Natural killer cell (primary cell): ENCODE results near the gene TDRD9. TPM values are rescaled to one million over a fixed set of nuclear protein-coding genes. Genes with fewer than 3 reads are reported as not detected.
A peak's percentile ranks its signal among the peaks of the same experiment; 100 is the strongest.
"Not testable (repeated sequence)": the region's sequence is repeated elsewhere in the genome, so short reads cannot be mapped to it uniquely, and the experiment has no call there.

Experiments used
- ATAC-seq, 3 donors: fragments of 150-1000 bp in 2 of 3; fragments of 200-7000 bp in 1 of 3; cut with Tn5 transposase; 1 replicate in 1 of 3; 2 replicates in 2 of 3; pipeline ENCODE4 v1.10.0; 2021; ENCODE audit warnings: mild to moderate bottlenecking in 2 of 3, moderate library complexity in 2 of 3
- DNase-seq, 2 donors: peaks; one replicate each; pipeline versions ENCODE4 v3.0.0 to v3.0.0-alpha.2; 2013 to 2021; ENCODE audit warnings: mixed read lengths in 1 of 2
- H3K27ac ChIP-seq: one replicate; pipeline ENCODE4 v1.5.1; 2013; ENCODE audit warnings: mild to moderate bottlenecking, low read length
- H3K27me3 ChIP-seq: one replicate; pipeline ENCODE4 v1.6.1; 2013; ENCODE audit warnings: low read length; ENCODE audit not compliant: control insufficient read depth, insufficient read depth
- H3K36me3 ChIP-seq: one replicate; pipeline ENCODE4 v1.6.1; 2013; ENCODE audit warnings: low read length; ENCODE audit not compliant: control insufficient read depth, insufficient read depth
- H3K4me1 ChIP-seq: one replicate; pipeline ENCODE4 v1.6.1; 2013; ENCODE audit warnings: low read length; ENCODE audit not compliant: control insufficient read depth, insufficient read depth
- H3K4me3 ChIP-seq: one replicate; pipeline ENCODE4 v1.5.1; 2013; ENCODE audit warnings: low read length
- H3K9me3 ChIP-seq: one replicate; pipeline ENCODE4 v1.6.1; 2013; ENCODE audit warnings: low read length; ENCODE audit not compliant: control insufficient read depth, insufficient read depth
- H3K27ac Mint-ChIP-seq, 2 donors: one replicate each; pipeline ENCODE4 v1.8.0; 2022; ENCODE audit warnings: mild to moderate bottlenecking in 2 of 2, mixed read lengths in 2 of 2, moderate library complexity in 1 of 2
- H3K27me3 Mint-ChIP-seq, 2 donors: one replicate each; pipeline ENCODE4 v1.8.0; 2022; ENCODE audit warnings: low read depth in 2 of 2, mixed read lengths in 2 of 2
- H3K36me3 Mint-ChIP-seq: one replicate; pipeline ENCODE4 v1.8.0; 2022; ENCODE audit warnings: mixed read lengths
- H3K4me1 Mint-ChIP-seq, 2 donors: one replicate each; pipeline ENCODE4 v1.8.0; 2022; ENCODE audit warnings: mixed read lengths in 2 of 2
- H3K4me3 Mint-ChIP-seq: one replicate; pipeline ENCODE4 v1.8.0; 2022; ENCODE audit warnings: mild to moderate bottlenecking, moderate library complexity, mixed read lengths
- H3K9me3 Mint-ChIP-seq, 2 donors: one replicate each; pipeline ENCODE4 v1.8.0; 2022; ENCODE audit warnings: mixed read lengths in 2 of 2
- WGBS: methylation state at CpG from one replicate; pipeline ENCODE4 v1.1.7; 2013; ENCODE audit warnings: missing lambda C conversion rate; ENCODE audit not compliant: insufficient coverage; 5-methylcytosine and 5-hydroxymethylcytosine counted together
- intact Hi-C: fragments of 100-400 bp; cut with micrococcal nuclease; formaldehyde crosslinking; loops from one replicate; pipeline ENCODE4 v1.14.2; 2022
- total RNA-seq, 4 donors: library from RNA; stranded (reverse); fragments of 120-200 nt in 1 of 4; gene quantifications; one replicate each; pipeline versions ENCODE4 v1.2.3 to v1.2.4, GENCODE V29; 2013 to 2022
- TF ChIP-seq, protein P1 (sequence below): fragments of 200-600 bp; IDR thresholded peaks from one replicate; pipeline ENCODE4 v1.8.0; 2022; ENCODE audit warnings: antibody characterized with exemption

The TDRD9 gene
- total RNA-seq, 3 donors from 2014 or later (not counting 1 experiment from before 2014, with no cell fraction given), result 0.75 to 2.2 (median 1.4) TPM

DNA sequence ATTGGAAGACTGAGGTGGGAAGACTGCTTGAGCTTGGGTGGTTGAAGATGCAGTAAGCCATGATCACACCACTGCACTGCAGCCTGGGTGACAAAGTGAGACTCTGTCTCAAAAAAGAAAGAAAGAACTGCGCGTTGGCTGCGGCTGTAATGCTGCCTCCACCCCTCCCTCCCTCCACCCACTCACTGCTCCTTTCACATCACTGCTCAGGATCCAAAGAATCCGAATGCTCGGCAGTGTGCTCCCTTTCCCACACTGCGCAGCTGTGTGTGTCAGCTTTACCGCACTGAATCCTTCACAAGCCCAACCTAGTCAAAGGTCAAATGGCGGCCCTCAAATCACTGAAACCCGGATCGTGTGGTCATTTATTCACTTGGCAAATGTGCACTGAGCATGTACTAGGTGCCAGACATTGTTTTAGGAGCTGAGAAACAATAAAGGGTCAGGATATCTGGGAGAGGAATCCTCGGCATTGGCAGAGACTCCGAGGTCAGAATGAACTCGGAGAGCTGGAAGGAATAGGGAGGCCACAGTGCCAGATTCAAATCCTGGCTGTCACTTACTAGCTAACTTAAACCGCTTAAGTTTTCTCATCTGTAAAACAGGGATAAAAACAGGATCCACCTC, 11.5 kb upstream of the TDRD9 start:
- Histone ChIP-seq H3K36me3 (peaks cover 27% of the 10 kb centered on the region), H3K9me3 (no peaks in the 10 kb centered on the region), H3K27ac (no peak overlapping the region), H3K27me3 (no peaks in the 10 kb centered on the region), H3K4me3 (no peak overlapping the region), H3K4me1 (peaks cover 13% of the 10 kb centered on the region)
- DNase-seq, result no peak
- 97% methylated on average over 13 of the region's 14 CpGs for WGBS
- no peak overlapping the region for H3K4me3 Mint-ChIP-seq
- no peaks in the 10 kb centered on the region for H3K9me3 Mint-ChIP-seq
- TF ChIP-seq, protein P1, sequence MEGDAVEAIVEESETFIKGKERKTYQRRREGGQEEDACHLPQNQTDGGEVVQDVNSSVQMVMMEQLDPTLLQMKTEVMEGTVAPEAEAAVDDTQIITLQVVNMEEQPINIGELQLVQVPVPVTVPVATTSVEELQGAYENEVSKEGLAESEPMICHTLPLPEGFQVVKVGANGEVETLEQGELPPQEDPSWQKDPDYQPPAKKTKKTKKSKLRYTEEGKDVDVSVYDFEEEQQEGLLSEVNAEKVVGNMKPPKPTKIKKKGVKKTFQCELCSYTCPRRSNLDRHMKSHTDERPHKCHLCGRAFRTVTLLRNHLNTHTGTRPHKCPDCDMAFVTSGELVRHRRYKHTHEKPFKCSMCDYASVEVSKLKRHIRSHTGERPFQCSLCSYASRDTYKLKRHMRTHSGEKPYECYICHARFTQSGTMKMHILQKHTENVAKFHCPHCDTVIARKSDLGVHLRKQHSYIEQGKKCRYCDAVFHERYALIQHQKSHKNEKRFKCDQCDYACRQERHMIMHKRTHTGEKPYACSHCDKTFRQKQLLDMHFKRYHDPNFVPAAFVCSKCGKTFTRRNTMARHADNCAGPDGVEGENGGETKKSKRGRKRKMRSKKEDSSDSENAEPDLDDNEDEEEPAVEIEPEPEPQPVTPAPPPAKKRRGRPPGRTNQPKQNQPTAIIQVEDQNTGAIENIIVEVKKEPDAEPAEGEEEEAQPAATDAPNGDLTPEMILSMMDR, result no peak
- H3K4me1 Mint-ChIP-seq, result peaks cover 5 to 40% of the 10 kb centered on the region in 2 donors
- intact Hi-C loops, result no loop called here
- ATAC-seq, result no peak
- H3K27me3 Mint-ChIP-seq, result no peaks in the 10 kb centered on the region
- H3K36me3 Mint-ChIP-seq, result peaks cover 7% of the 10 kb centered on the region
- no peak overlapping the region for H3K27ac Mint-ChIP-seq

DNA sequence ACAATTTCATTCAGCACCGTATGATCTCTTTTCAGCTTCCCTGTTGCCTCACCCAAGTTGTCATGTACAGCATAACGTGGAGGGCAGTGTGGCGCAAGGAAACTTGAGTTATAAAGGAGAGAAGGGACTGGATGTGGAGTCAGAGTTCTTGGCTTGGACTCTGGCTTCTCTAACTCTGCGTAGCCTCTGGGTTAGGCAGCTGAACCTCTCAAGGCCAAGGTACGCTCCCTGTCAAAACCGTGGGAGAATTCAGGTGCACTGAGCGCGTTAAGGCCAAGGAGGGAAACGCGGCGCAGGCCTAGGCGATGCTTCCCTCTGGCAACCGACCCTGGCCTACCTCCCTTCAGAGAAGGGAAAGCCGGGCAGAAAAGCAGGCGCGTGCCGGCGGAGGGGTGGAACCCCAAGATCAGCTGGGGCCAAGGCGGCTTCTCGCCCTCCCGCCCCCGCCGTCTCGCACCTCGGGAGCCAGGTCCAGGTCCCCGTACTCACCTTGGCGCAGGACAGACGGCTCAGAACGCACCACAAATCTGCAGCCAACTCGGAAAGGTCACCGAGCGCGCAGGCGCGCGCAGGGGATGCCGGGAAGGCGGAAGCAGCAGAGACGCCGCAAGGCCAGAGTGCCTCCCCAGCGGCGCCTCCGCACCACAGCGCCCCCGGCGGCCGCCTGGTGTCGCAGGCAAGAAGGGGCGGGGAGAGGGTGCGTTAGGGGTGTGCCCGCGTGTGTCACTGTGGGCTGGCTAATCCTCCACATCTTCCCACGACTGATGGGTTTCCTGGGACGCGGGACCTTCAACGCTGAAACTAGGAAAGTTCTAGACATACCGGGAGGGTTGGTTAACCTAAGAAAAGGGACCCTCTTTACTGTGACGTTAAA, 7.0 kb upstream of the TDRD9 start:
- ATAC-seq, result peak; percentile 99 to 100 (median 99)
- DNase-seq, result peak; percentile 97
- intact Hi-C loops, result no loop called here
- peaks cover 2% of the 10 kb centered on the region for H3K36me3 ChIP-seq
- Mint-ChIP-seq H3K27me3 (peaks cover 0 to 7% of the 10 kb centered on the region in 2 donors), H3K27ac (peak overlapping the region; percentile 81 to 83), H3K36me3 (no peaks in the 10 kb centered on the region), H3K4me3 (peak overlapping the region; percentile 91), H3K4me1 (peaks cover 5 to 28% of the 10 kb centered on the region in 2 donors), H3K9me3 (no peaks in the 10 kb centered on the region)
- H3K4me1 ChIP-seq, result peaks cover 15% of the 10 kb centered on the region
- TF ChIP-seq, protein P1, result peak; percentile 98
- under 1% methylated on average over 58 of the region's 58 CpGs for WGBS
- H3K9me3 ChIP-seq, result no peaks in the 10 kb centered on the region
- H3K4me3 ChIP-seq, result peak overlapping the region; percentile 71
- H3K27ac ChIP-seq, result peak overlapping the region; percentile 42
- no peaks in the 10 kb centered on the region for H3K27me3 ChIP-seq

DNA sequence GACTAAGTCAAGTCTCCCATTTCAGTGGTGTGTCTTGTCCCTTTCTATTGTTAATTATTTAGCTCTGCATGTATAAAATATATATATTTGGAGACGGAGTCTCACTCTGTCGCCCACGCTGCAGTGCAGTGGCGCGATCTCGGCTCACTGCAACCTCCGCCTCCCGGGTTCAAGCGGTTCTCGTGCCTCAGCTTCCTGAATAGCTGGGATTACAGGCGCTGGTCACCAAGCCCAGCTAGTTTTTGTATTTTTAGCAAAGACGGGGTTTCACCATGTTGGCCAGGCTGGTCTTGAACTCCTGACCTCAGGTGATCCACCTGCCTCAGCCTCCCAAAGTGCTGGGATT, 6.4 kb upstream of the TDRD9 start:
- H3K27ac ChIP-seq, intact Hi-C loops: not testable (repeated sequence)

DNA sequence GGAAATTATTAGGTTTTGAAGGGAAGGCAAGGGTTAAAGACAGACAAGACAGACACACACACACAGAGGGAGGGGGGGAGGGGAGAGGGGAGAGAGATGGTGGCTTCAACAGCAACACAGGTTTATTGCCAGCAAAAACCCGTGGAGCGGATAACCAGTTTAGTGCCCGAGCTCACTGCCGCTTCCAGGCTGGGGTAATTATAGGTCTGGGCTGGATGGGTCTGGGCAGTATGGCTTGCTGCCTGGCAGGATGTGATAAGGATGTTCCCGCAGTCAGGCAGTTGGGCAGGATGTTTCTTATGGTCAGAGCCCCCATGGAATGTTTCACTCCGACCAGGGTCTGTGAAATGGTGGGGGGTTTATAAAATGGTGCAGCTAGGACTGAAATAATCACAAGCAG, 4.4 kb upstream of the TDRD9 start:
- Mint-ChIP-seq H3K4me3 (no peak overlapping the region), H3K9me3 (no peaks in the 10 kb centered on the region), H3K4me1 (peaks cover 5 to 13% of the 10 kb centered on the region in 2 donors), H3K27ac (no peak overlapping the region), H3K36me3 (no peaks in the 10 kb centered on the region), H3K27me3 (peaks cover 3 to 7% of the 10 kb centered on the region in 2 donors)
- no peaks in the 10 kb centered on the region for H3K27me3 ChIP-seq
- 8% methylated on average over 5 of the region's 6 CpGs for WGBS
- H3K4me1 ChIP-seq, result peaks cover 15% of the 10 kb centered on the region
- H3K36me3 ChIP-seq, result no peaks in the 10 kb centered on the region
- TF ChIP-seq, protein P1, result no peak
- no peak overlapping the region for H3K27ac ChIP-seq
- H3K4me3 ChIP-seq, result no peak overlapping the region
- intact Hi-C loops, result no loop called here
- ATAC-seq, result no peak
- no peaks in the 10 kb centered on the region for H3K9me3 ChIP-seq
- DNase-seq, result no peak

More for the DNA sequence above, 6.4 kb upstream of the TDRD9 start:
- Mint-ChIP-seq H3K4me3 (peak overlapping the region; percentile 56), H3K27ac (peak overlapping the region in 1 of 2 donors; percentile 18), H3K4me1 (peaks cover 5 to 24% of the 10 kb centered on the region in 2 donors)
- H3K4me3 ChIP-seq, H3K9me3 Mint-ChIP-seq, H3K27me3 ChIP-seq, DNase-seq, ATAC-seq, H3K36me3 Mint-ChIP-seq, H3K9me3 ChIP-seq, H3K27me3 Mint-ChIP-seq, H3K36me3 ChIP-seq: not testable (repeated sequence)
- 65% methylated on average over 12 of the region's 12 CpGs for WGBS
- peaks cover 15% of the 10 kb centered on the region for H3K4me1 ChIP-seq
